Measurements from ENCODE around the gene DRC3. TPM values are rescaled to one million over a fixed set of nuclear protein-coding genes. Genes with fewer than 3 reads are reported as not detected.

DRC3 gene
- total RNA-seq, 1 experiment from 2014 or later = 0.68 TPM

GRCh38 chr17:18017958-18018357 lies 45.3 kb downstream of the DRC3 start:
- Histone ChIP-seq H3K79me1 (ENCODE audit: insufficient read depth, low read depth, low read length, poor library complexity, severe bottlenecking) (no peaks in the 10 kb centered on the region), H2BK15ac (ENCODE audit: low read depth, low read length) (no peak overlapping the region), H3K27ac (ENCODE audit: insufficient read length, low read depth, low read length) (no peak overlapping the region), H3K23ac (ENCODE audit: insufficient read length, low read depth, low read length) (no peak overlapping the region), H3K4me2 (ENCODE audit: insufficient read depth, insufficient read length, low read length) (no peak overlapping the region), H3K79me2 (ENCODE audit: insufficient read depth, low read length) (no peaks in the 10 kb centered on the region), H3K4ac (ENCODE audit: low read depth, low read length) (no peak overlapping the region), H2AK5ac (ENCODE audit: insufficient read length, low read length) (no peak overlapping the region), H3K9me3 (ENCODE audit: control insufficient read depth, low read depth, low read length) (no peaks in the 10 kb centered on the region), H3K9ac (ENCODE audit: extremely low read depth, insufficient read length, low read length) (no peak overlapping the region), H2BK20ac (ENCODE audit: low read depth, low read length, poor library complexity, severe bottlenecking) (no peak overlapping the region), H4K8ac (replicated peaks; ENCODE audit: insufficient read length, low read depth, low read length) (no peak overlapping the region), H2BK5ac (ENCODE audit: insufficient read length, low read length) (no peak overlapping the region), H4K5ac (ENCODE audit: insufficient read length, low read depth, low read length) (no peak overlapping the region), H3K27me3 (ENCODE audit: insufficient read depth, low read length) (no peaks in the 10 kb centered on the region), H3T11ph (ENCODE audit: low read length) (no peak overlapping the region), H3K4me1 (ENCODE audit: insufficient read depth, low read length) (no peaks in the 10 kb centered on the region), H3K23me2 (ENCODE audit: insufficient read length, low read depth, low read length, poor library complexity, severe bottlenecking) (no peaks in the 10 kb centered on the region), H2AFZ (ENCODE audit: low read length) (no peak overlapping the region), H4K20me1 (ENCODE audit: control insufficient read depth, insufficient read depth, insufficient read length) (no peaks in the 10 kb centered on the region), H3K14ac (ENCODE audit: insufficient read depth, low read length) (no peak overlapping the region), H4K91ac (ENCODE audit: insufficient read length, low read depth, low read length) (no peak overlapping the region), H3K18ac (ENCODE audit: insufficient read length, low read depth, low read length) (no peak overlapping the region), H2BK12ac (ENCODE audit: insufficient read length, low read depth, low read length) (no peak overlapping the region), H3K56ac (ENCODE audit: insufficient read length, low read depth, low read length) (no peak overlapping the region), H2BK120ac (ENCODE audit: low read depth, low read length, poor library complexity, severe bottlenecking) (no peak overlapping the region)
- Mint-ChIP-seq H3K27ac (no peak overlapping the region; a peak in 1 of 7 replicates), H3K36me3 (ENCODE audit: insufficient read depth in 1 of 3, low read depth in 3 of 3) (0 out of 7 replicates have a peak, but pooled peaks cover 0 to 6% (median 4%) of the 10 kb centered on the region in 3 experiments), H3K27me3 (ENCODE audit: low read depth) (no peaks in the 10 kb centered on the region), H3K9me3 (no peaks in the 10 kb centered on the region), H3K4me3 (no peak overlapping the region), H3K4me1 (peaks cover 7 to 10% of the 10 kb centered on the region in 2 experiments)
- TF ChIP-seq CTCF (conservative IDR thresholded peaks at IDR 0.05) = no peak
- WGBS (ENCODE audit: extremely low coverage, insufficient read length, low lambda C conversion rate) = no CpG with 5 or more reads among the region's 3 CpGs
- no peak for DNase-seq
